ENCODE results near the gene ARHGEF18. TPM values are rescaled to one million over a fixed set of nuclear protein-coding genes. Genes with fewer than 3 reads are reported as not detected.
"Not testable (repeated sequence)": the region's sequence is repeated elsewhere in the genome, so short reads cannot be mapped to it uniquely, and the experiment has no call there.

The ARHGEF18 gene
- total RNA-seq, 2 experiments from 2014 or later = 48.9 to 51.3 TPM

DNA sequence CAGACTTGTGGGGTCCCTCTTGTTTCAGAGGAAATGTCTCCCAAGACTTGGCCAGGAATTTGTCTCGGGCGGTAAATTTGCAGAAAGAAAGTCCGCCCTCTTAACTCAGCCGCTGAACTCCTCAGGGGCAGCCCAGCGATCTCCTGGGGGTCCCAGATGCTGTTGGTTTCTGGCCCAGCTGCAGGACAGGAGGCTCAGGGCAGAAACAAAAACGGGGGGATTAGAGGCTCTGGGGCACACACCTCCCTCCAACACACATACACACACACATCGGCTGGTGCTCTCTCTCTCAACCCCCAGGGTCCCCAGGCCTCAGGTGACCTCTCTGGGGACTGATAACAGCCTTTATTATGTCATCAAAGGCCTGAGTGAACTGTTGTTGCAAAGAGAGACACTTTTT, 7.1 kb downstream of the ARHGEF18 start:
- POLR2A ChIA-PET = interaction anchor here (0.6 kb wide), 1 partner anchor 171 kb away, joined by 3 read pairs; no protein-coding TSS in a partner anchor
- peaks cover 9% of the 10 kb centered on the region for H3K9me3 Mint-ChIP-seq
- no peaks in the 10 kb centered on the region for H3K27me3 Mint-ChIP-seq
- H3K4me3 Mint-ChIP-seq = no peak overlapping the region
- no peak overlapping the region for H3K27ac Mint-ChIP-seq
- ATAC-seq (ENCODE audit: low read depth) (no peak), DNase-seq (no peak)
- H3K4me1 Mint-ChIP-seq = peaks cover 25% of the 10 kb centered on the region
- H3K36me3 Mint-ChIP-seq = peaks cover 32% of the 10 kb centered on the region

DNA sequence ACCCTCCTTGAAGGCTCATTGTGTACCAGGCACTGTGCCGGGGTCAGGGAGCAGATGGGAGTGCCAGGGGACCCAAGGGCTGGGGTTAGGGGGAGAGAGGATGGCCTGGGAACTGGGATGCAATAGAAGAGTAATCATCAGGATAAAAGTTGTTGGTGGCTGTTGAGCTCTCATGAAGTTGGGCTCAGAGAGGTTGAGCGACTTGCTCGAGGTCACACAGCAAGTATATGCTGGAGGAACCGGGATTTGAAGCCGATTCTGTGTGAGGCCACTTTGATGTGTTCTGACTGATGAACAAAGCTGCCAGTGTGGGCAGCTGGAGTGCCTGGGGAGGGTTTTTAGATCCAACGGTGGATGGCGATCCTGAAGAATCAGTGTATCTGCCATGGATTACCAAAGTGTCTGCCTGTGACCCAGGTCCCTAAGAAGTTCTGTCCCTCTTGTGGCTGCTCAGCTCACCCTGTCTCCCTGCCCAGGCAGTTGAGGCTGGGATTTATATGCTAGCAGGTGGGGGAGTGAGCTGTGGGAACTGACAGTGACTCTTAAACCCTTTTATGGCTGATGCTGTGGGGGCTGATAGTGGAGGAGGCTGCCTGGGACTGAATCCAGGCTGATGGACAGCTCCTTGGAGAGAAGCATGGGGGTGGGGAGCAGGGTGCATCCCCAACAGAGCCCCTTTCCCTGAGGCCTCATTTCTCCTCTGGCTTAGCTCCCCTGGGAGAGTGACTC, 8.3 kb downstream of the ARHGEF18 start:
- ATAC-seq (ENCODE audit: low read depth) (no peak), DNase-seq (no peak)
- H3K9me3 Mint-ChIP-seq = peaks cover 6% of the 10 kb centered on the region
- POLR2A ChIA-PET = no interaction called here
- H3K4me1 Mint-ChIP-seq = peaks cover 22% of the 10 kb centered on the region
- H3K27me3 Mint-ChIP-seq = no peaks in the 10 kb centered on the region
- no peak overlapping the region for H3K27ac Mint-ChIP-seq
- no peak overlapping the region for H3K4me3 Mint-ChIP-seq
- H3K36me3 Mint-ChIP-seq = peaks cover 22% of the 10 kb centered on the region

DNA sequence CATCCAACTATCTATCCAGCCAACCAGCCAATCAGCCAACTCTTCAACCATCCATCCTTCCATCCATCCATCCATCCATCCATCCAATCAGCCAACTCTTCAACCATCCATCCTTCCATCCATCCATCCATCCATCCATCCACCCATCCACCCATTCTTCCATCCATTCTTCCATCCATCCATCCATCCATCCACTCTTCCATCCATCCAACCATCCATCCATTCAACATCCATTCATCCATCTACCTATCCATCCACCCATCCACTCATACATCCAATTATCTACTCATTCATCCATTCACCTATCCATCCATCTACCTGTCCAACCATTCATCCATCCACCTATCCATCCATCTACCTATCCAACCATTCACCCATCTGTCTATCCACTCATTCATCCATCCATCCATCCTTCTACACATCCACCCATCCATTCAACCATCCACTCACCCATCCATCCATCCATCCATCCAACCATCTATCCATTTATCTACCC, 9.4 kb downstream of the ARHGEF18 start:
- Mint-ChIP-seq H3K4me3 (peak overlapping the region; percentile 10), H3K27me3 (no peaks in the 10 kb centered on the region), H3K27ac (peak overlapping the region; percentile 35), H3K9me3 (peaks cover 3% of the 10 kb centered on the region), H3K36me3 (peaks cover 21% of the 10 kb centered on the region), H3K4me1 (peaks cover 21% of the 10 kb centered on the region)
- DNase-seq (no peak), ATAC-seq (ENCODE audit: low read depth) (no peak)
- POLR2A ChIA-PET = no interaction called here

DNA sequence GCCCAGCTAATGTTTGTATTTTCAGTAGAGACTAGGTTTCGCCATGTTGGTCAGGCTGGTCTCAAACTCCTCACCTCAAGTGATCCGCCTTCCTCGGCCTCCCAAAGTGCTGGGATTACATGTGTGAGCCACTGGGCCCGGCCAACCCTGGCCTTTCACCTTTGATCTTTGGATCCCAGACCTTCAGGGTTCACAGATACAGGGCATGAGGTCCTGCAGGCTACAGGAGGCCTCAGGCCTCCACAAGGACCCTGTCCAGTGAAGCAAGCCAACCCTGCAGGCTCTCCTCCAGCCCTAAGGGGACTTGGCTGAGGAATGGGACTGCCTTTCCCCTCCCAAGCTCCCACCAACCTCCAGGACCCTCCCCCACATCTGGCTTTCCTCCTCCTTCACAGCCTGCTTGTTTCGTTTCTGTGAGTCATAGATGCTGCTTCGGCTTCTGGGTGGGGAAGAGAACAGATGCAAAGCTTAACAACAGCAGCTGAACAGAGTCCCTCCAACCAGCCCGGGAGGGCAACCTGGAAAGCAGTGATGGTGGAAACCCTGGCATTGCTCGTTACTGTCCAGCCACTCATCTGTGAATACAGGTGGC, 11.8 kb downstream of the ARHGEF18 start:
- POLR2A ChIA-PET = interaction anchor here (0.6 to 1.1 kb wide), 2 partner anchors 12 to 28 kb away, joined by 3 to 4 read pairs; partner anchors contain the start of gene ARHGEF18
- Mint-ChIP-seq H3K27ac (no peak overlapping the region), H3K9me3 (peaks cover 3% of the 10 kb centered on the region), H3K36me3 (peaks cover 21% of the 10 kb centered on the region), H3K27me3 (no peaks in the 10 kb centered on the region), H3K4me3 (no peak overlapping the region), H3K4me1 (peaks cover 14% of the 10 kb centered on the region)
- DNase-seq = no peak
- ATAC-seq (ENCODE audit: low read depth) = no peak

DNA sequence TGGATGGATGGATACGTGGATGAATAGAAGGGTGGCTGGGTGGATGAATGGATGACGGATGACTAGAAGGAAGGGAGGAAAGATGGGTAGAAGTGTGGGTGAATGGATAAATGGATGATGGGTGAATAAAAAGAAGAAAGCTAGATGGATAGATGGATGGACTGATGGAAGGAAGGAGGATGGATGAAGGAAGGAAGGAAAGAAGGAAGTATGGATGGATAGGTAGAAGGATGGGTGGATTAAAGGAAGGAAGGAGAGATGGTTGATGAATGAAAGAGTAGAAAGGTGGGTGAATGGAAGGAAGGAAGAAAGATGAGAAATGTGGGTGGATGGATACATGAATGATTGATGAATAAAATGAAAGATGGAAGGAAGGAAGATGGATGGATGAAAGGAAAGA, 14.5 kb downstream of the ARHGEF18 start:
- Mint-ChIP-seq H3K27ac (no peak overlapping the region), H3K27me3 (no peaks in the 10 kb centered on the region), H3K4me1 (peaks cover 4% of the 10 kb centered on the region), H3K36me3 (peaks cover 15% of the 10 kb centered on the region), H3K9me3 (peaks cover 2% of the 10 kb centered on the region), H3K4me3 (no peak overlapping the region)
- no peak for ATAC-seq (ENCODE audit: low read depth)
- POLR2A ChIA-PET = no interaction called here
- no peak for DNase-seq

DNA sequence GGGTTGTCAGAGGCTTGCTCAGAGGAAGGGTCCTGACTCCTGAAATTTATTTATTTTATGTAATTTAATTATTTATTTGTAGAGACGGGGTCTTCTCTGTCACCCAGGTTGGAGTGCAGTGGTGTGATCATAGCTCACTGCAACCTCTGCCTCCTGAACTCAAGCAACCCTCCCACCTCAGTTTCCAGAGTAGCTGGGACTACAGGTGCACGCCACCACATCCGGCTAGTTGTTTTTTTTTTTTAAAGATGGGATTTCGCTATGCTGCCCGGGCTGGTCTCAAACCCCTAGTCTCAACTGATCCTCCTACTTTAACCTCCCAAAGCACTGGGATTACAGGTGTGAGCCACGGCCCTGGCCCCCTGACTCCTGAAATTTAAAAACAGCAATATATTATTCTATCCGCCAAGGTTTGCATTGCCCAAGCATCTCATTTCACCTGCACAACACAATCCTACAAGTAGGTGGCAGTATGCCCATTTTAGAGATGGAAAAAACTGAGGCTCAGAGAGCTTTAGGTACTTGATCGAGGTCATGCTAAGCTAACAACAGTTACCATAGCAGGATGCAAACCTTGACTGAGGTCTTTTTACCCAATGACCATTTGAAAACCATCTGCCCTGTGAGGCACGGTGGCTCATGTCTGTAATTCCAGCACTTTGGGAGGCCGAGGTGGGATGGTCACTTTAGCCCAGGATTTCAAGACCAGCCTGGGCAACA, 18.1 kb downstream of the ARHGEF18 start:
- H3K4me3 Mint-ChIP-seq = no peak overlapping the region
- no peak for DNase-seq
- POLR2A ChIA-PET = interaction anchor here (0.6 to 1.2 kb wide), 3 partner anchors 28 to 359 kb away, joined by 3 to 5 read pairs (median 3); no protein-coding TSS in a partner anchor
- no peaks in the 10 kb centered on the region for H3K9me3 Mint-ChIP-seq
- ATAC-seq (ENCODE audit: low read depth) = peak; percentile 47
- H3K27ac Mint-ChIP-seq = no peak overlapping the region
- no peaks in the 10 kb centered on the region for H3K27me3 Mint-ChIP-seq
- H3K4me1 Mint-ChIP-seq = peaks cover 5% of the 10 kb centered on the region
- peaks cover 14% of the 10 kb centered on the region for H3K36me3 Mint-ChIP-seq

DNA sequence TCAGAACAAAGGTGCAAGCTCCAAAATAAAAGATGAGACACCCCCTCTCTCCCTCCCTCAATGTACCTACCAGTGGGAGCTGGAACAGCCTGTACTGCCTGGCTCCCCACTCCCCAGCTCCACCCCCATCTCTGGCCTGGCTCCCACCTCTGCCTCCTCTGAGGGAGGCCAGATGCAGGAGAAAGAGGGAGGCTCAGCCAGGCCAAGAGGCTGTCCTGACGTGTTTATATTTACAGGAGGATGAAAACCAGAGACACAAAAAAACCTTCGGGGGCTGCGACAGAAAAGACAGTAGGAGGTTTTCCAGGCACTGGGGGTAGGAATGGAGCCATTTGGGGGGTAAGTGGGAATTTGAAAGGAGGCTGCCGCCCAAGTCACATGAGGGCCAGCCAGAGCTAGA, 19.7 kb downstream of the ARHGEF18 start:
- POLR2A ChIA-PET = no interaction called here
- H3K36me3 Mint-ChIP-seq = peaks cover 8% of the 10 kb centered on the region
- peaks cover 3% of the 10 kb centered on the region for H3K4me1 Mint-ChIP-seq
- H3K27me3 Mint-ChIP-seq = no peaks in the 10 kb centered on the region
- H3K9me3 Mint-ChIP-seq = no peaks in the 10 kb centered on the region
- DNase-seq = no peak
- no peak overlapping the region for H3K4me3 Mint-ChIP-seq
- H3K27ac Mint-ChIP-seq = no peak overlapping the region
- no peak for ATAC-seq (ENCODE audit: low read depth)

DNA sequence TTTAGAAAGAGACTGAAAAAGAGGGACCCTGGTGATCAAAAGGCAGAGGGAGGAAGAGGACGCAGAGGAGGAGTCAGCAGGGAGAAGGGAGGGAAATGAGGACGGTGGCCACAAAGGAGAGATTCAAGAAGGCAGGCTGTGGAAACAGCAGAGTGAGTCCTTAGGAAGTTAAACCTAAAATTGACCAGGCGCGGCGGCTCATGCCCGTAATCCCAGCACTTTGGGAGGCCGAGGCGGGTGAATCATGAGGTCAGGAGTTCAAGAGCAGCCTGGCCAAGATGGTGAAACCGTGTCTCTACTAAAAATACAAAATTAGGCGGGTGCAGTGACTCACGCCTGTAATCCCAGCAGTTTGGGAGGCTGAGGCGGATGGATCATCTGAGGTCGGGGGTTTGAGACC, 20.1 kb downstream of the ARHGEF18 start:
- H3K27ac Mint-ChIP-seq; ATAC-seq (ENCODE audit: low read depth); H3K36me3 Mint-ChIP-seq; H3K9me3 Mint-ChIP-seq; H3K4me1 Mint-ChIP-seq; H3K27me3 Mint-ChIP-seq; DNase-seq; H3K4me3 Mint-ChIP-seq: not testable (repeated sequence)
- POLR2A ChIA-PET = interaction anchor here (0.7 kb wide), 1 partner anchor 168 kb away, joined by 3 read pairs; no protein-coding TSS in a partner anchor

DNA sequence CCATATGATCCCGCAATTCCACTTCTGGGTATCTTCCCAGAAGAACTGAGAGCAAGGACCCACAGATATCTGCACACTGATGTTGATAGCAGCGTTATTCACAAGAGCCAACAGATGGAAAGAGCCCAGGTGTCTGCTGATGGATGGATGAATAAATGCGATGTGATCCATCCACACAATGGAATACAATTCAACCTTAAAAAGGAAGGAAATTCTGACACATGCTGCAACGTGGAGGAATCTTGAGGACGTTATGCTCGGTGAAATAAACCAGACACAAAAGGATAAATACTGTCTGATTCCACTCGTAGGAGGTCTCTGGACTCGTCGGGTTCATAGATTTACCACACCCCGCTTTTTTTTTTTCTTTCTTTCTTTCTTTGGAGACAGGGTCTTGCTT, 21.8 kb downstream of the ARHGEF18 start:
- no peaks in the 10 kb centered on the region for H3K27me3 Mint-ChIP-seq

DNA sequence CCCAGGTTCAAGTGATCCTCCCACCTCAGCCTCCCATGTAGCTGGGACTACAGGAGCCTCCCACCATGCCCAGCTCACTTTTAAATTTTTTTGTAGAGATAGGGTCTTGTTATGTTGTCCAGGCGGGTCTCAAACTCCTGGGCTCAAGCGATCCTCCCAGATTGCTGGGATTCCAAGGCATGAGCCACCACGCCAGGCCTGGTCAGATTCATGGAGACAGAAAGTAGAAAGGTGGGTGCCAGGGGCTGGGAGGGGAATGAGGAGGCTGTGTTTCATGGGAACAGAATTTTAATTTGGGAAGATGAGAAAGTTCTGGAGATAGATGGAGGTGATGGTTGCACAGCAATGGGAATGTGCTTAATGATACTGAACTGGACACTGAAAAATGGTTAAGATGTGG, 22.3 kb downstream of the ARHGEF18 start:
- H3K9me3 Mint-ChIP-seq = no peaks in the 10 kb centered on the region
- no peak for ATAC-seq (ENCODE audit: low read depth)
- no peak for DNase-seq
- H3K36me3 Mint-ChIP-seq = peaks cover 1% of the 10 kb centered on the region
- POLR2A ChIA-PET = no interaction called here
- no peak overlapping the region for H3K27ac Mint-ChIP-seq
- H3K4me1 Mint-ChIP-seq = peaks cover 3% of the 10 kb centered on the region
- H3K4me3 Mint-ChIP-seq = no peak overlapping the region
- no peaks in the 10 kb centered on the region for H3K27me3 Mint-ChIP-seq

More for the DNA sequence above, 21.8 kb downstream of the ARHGEF18 start:
- Mint-ChIP-seq H3K4me3 (no peak overlapping the region), H3K4me1 (peaks cover 3% of the 10 kb centered on the region), H3K36me3 (peaks cover 1% of the 10 kb centered on the region), H3K27ac (no peak overlapping the region), H3K9me3 (no peaks in the 10 kb centered on the region)
- POLR2A ChIA-PET = no interaction called here
- ATAC-seq (ENCODE audit: low read depth) (no peak), DNase-seq (no peak)

DNA sequence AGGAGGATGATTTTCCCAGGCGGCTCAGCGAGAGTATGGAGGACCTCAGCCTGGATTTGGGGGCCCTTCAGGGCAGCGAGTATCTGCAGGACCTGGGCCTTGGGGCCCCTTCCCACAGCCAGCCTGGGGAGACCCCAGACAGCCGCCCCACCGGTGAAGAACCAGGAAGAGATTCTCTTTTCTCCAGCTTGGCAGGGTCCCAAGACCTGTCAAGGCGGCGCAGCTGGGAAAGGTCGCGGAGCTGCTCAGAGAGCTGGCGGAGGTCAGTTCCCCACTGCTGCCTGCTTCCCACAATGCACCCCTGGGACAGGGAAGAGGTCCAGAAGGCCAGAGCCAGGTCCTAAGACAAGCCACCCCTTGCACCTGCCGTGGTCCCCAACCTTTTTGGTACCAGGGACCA, 24.1 kb downstream of the ARHGEF18 start:
- H3K36me3 Mint-ChIP-seq = peaks cover 1% of the 10 kb centered on the region
- POLR2A ChIA-PET = no interaction called here

DNA sequence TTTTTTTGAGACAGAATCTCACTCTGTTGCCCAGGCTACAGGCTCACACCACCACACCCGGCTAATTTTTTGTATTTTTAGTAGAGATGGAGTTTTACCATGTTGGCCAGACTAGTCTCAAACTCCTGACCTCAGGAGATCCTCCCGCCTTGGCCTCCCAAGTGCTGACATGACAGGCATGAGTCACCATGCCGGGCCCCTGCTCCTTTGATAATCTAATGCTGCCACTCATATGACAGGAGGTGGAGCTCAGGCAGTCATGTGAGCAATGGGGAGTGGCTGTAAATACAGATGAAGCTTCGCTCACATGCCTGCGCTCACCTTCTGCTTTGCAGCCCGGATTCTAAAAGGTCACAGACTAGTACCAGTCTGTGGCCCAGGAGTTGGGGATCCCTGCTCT, 25.1 kb downstream of the ARHGEF18 start:
- DNase-seq (no peak), ATAC-seq (ENCODE audit: low read depth) (no peak)
- H3K4me3 Mint-ChIP-seq = no peak overlapping the region
- H3K36me3 Mint-ChIP-seq = peaks cover 1% of the 10 kb centered on the region
- no peaks in the 10 kb centered on the region for H3K27me3 Mint-ChIP-seq
- no peak overlapping the region for H3K27ac Mint-ChIP-seq
- POLR2A ChIA-PET = no interaction called here
- no peaks in the 10 kb centered on the region for H3K4me1 Mint-ChIP-seq
- H3K9me3 Mint-ChIP-seq = no peaks in the 10 kb centered on the region

More for the DNA sequence above, 24.1 kb downstream of the ARHGEF18 start:
- no peaks in the 10 kb centered on the region for H3K9me3 Mint-ChIP-seq
- no peaks in the 10 kb centered on the region for H3K27me3 Mint-ChIP-seq
- no peak overlapping the region for H3K4me3 Mint-ChIP-seq
- DNase-seq (no peak), ATAC-seq (ENCODE audit: low read depth) (no peak)
- peaks cover 3% of the 10 kb centered on the region for H3K4me1 Mint-ChIP-seq
- no peak overlapping the region for H3K27ac Mint-ChIP-seq

DNA sequence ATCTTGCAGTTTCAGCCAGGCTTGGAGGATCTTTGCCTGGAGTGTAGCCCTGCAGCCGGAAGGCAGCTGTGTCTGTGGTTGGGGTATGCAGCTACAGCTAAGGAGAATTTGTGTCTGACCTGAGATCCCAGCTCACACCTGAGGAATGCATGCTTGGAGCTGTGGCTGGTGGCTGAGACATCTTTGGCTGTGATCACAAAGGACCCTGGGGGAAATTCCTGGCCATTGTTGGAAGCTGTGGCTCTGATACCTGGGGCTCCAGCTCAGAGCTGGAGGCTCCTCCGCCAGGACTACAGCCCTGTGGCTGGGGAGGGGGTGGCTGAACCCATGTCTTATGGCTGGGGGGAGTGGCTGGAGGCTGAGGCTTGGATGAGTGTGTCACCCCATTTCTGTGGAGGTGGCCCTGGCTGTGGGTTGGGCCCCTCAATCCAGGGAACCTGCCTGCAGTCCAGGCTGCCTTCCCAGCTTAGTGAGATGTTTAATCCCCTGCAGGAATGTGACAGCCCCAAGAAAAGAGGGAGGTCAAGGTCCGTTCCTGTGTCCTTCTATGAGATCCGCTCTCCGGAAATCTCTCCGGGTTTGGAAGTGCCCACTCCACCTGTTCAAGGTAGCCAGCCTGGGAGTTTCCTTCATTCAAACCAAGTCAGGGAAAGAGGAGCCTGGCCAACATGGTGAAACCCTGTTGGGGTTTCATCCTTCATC, 27.6 kb downstream of the ARHGEF18 start:
- H3K36me3 Mint-ChIP-seq = peaks cover 1% of the 10 kb centered on the region
- no peak for DNase-seq
- ATAC-seq (ENCODE audit: low read depth) = no peak
- H3K4me1 Mint-ChIP-seq = no peaks in the 10 kb centered on the region
- no peaks in the 10 kb centered on the region for H3K27me3 Mint-ChIP-seq
- no peak overlapping the region for H3K27ac Mint-ChIP-seq
- H3K4me3 Mint-ChIP-seq = no peak overlapping the region
- POLR2A ChIA-PET = no interaction called here
- H3K9me3 Mint-ChIP-seq = no peaks in the 10 kb centered on the region
